Vagina (tissue), 2 donors: ENCODE results near the gene PHF21B. TPM values are rescaled to one million over a fixed set of nuclear protein-coding genes. Genes with fewer than 3 reads are reported as not detected.

ENCODE experiments used
- DNase-seq, 2 donors: peaks; one replicate each; pipeline ENCODE4 v3.0.0-alpha.2; 2017; ENCODE audit errors: extremely low spot score in 2 of 2
- H3K27ac ChIP-seq: fragments of 200-600 bp; sonication (generic); one replicate; pipeline ENCODE4 v1.5.1; 2019
- H3K27me3 ChIP-seq: fragments of 200-600 bp; sonication (generic); one replicate; pipeline ENCODE4 v1.5.1; 2019
- H3K36me3 ChIP-seq, 2 donors: fragments of 200-600 bp; sonication (generic); one replicate each; pipeline ENCODE4 v1.5.1; 2017 to 2019
- H3K4me1 ChIP-seq: fragments of 200-600 bp; sonication (generic); one replicate; pipeline ENCODE4 v1.5.1; 2019
- H3K4me3 ChIP-seq, 2 donors: fragments of 200-600 bp; sonication (generic); 1 replicate in 1 of 2; 2 replicates in 1 of 2; pipeline ENCODE4 v1.5.1; 2016 to 2019
- H3K9me3 ChIP-seq: fragments of 200-600 bp; sonication (generic); one replicate; pipeline ENCODE4 v1.5.1; 2019
- CTCF ChIP-seq, 3 experiments: fragments of 450-650 bp in 2 of 3; fragments of 200-600 bp in 1 of 3; sonication (generic) in 1 of 3; IDR thresholded peaks; one replicate each; pipeline ENCODE4 v1.5.1; 2017 to 2019; ENCODE audit warnings: antibody characterized with exemption in 3 of 3, mild to moderate bottlenecking in 2 of 3, moderate library complexity in 2 of 3
- POLR2A ChIP-seq, 2 donors: fragments of 450-650 bp; IDR thresholded peaks; one replicate each; pipeline ENCODE4 v1.6.1; 2017; ENCODE audit warnings: antibody characterized with exemption in 2 of 2, mild to moderate bottlenecking in 2 of 2, moderate library complexity in 2 of 2
- POLR2AphosphoS5 ChIP-seq, 2 donors: sonication (generic); formaldehyde crosslinking; IDR thresholded peaks; one replicate each; pipeline ENCODE4 v1.9.0; 2017; ENCODE audit warnings: antibody characterized with exemption in 2 of 2, mild to moderate bottlenecking in 2 of 2, low read depth in 1 of 2; ENCODE audit not compliant: insufficient read depth in 1 of 2
- intact Hi-C: fragments of 100-400 bp; cut with DNase I; formaldehyde crosslinking; loops from one replicate; pipeline ENCODE4 v1.15.1; 2023
- total RNA-seq: library from RNA; depleted of rRNA; stranded (reverse); fragments of >200 nt; gene quantifications from one replicate; pipeline ENCODE4 v1.2.3, GENCODE V29; 2016

PHF21B gene
- total RNA-seq, 1 donor from 2014 or later: 2.2 TPM

GRCh38 chr22:44990328-44990727 is 19.5 kb downstream of the PHF21B start:
- Histone ChIP-seq H3K27ac (no peak overlapping the region), H3K27me3 (no peaks in the 10 kb centered on the region), H3K4me1 (peaks cover 16% of the 10 kb centered on the region), H3K9me3 (no peaks in the 10 kb centered on the region), H3K4me3 (no peak overlapping the region), H3K36me3 (no peaks in the 10 kb centered on the region)
- no peak for DNase-seq
- intact Hi-C loops: no loop called here
- no peak for TF ChIP-seq CTCF (IDR thresholded peaks at IDR 0.05)

GRCh38 chr22:44988671-44989070 is 21.1 kb downstream of the PHF21B start:
- Histone ChIP-seq H3K36me3 (no peaks in the 10 kb centered on the region), H3K27me3 (no peaks in the 10 kb centered on the region), H3K4me3 (no peak overlapping the region), H3K9me3 (no peaks in the 10 kb centered on the region), H3K27ac (no peak overlapping the region), H3K4me1 (peaks cover 1% of the 10 kb centered on the region)
- TF ChIP-seq CTCF (IDR thresholded peaks at IDR 0.05) (no peak), POLR2A (IDR thresholded peaks at IDR 0.05) (no peak), POLR2AphosphoS5 (IDR thresholded peaks at IDR 0.05; ENCODE audit: insufficient read depth in 1 of 2, low read depth in 1 of 2) (no peak)
- intact Hi-C loops: no loop called here
- DNase-seq: no peak

- Histone ChIP-seq H3K27ac (no peak overlapping the region), H3K36me3 (no peaks in the 10 kb centered on the region), H3K4me1 (no peaks in the 10 kb centered on the region), H3K4me3 (no peak overlapping the region), H3K27me3 (no peaks in the 10 kb centered on the region), H3K9me3 (no peaks in the 10 kb centered on the region)
- intact Hi-C loops: no loop called here
- TF ChIP-seq POLR2A (IDR thresholded peaks at IDR 0.05) (no peak), POLR2AphosphoS5 (IDR thresholded peaks at IDR 0.05; ENCODE audit: insufficient read depth in 1 of 2, low read depth in 1 of 2) (no peak), CTCF (IDR thresholded peaks at IDR 0.05) (no peak)
- no peak for DNase-seq
These were observed 22.9 kb downstream of the PHF21B start for GRCh38 chr22:44986926-44987325.

GRCh38 chr22:44985906-44986527 is 23.8 kb downstream of the PHF21B start:
- no peak overlapping the region for H3K27ac ChIP-seq
- no peaks in the 10 kb centered on the region for H3K4me1 ChIP-seq
- no peak for DNase-seq
- H3K9me3 ChIP-seq: no peaks in the 10 kb centered on the region
- no peaks in the 10 kb centered on the region for H3K27me3 ChIP-seq
- no peaks in the 10 kb centered on the region for H3K36me3 ChIP-seq
- intact Hi-C loops: no loop called here
- no peak for TF ChIP-seq CTCF (IDR thresholded peaks at IDR 0.05)
- no peak for TF ChIP-seq POLR2AphosphoS5 (IDR thresholded peaks at IDR 0.05; ENCODE audit: insufficient read depth in 1 of 2, low read depth in 1 of 2)
- TF ChIP-seq POLR2A (IDR thresholded peaks at IDR 0.05): no peak
- H3K4me3 ChIP-seq: no peak overlapping the region

GRCh38 chr22:44983878-44984482 is 25.8 kb downstream of the PHF21B start:
- TF ChIP-seq POLR2A (IDR thresholded peaks at IDR 0.05) (no peak), CTCF (IDR thresholded peaks at IDR 0.05) (no peak), POLR2AphosphoS5 (IDR thresholded peaks at IDR 0.05; ENCODE audit: insufficient read depth in 1 of 2, low read depth in 1 of 2) (no peak)
- no peak for DNase-seq
- intact Hi-C loops: no loop called here
- no peak overlapping the region for H3K27ac ChIP-seq
- no peaks in the 10 kb centered on the region for H3K4me1 ChIP-seq
- no peaks in the 10 kb centered on the region for H3K9me3 ChIP-seq
- H3K27me3 ChIP-seq: no peaks in the 10 kb centered on the region
- no peak overlapping the region for H3K4me3 ChIP-seq
- no peaks in the 10 kb centered on the region for H3K36me3 ChIP-seq
